IMR-90 (cell line): Measurements from ENCODE around the gene MTA3. TPM values are rescaled to one million over a fixed set of nuclear protein-coding genes. Genes with fewer than 3 reads are reported as not detected.

Experiments
- ATAC-seq: fragments of 200-7000 bp; cut with Tn5 transposase; 2 replicates; pipeline ENCODE4 v1.9.1; 2020; ENCODE audit warnings: low read depth, mild to moderate bottlenecking, moderate library complexity
- BruUV-seq: library from RNA; stranded (reverse); fragments of 400-500 nt; replicated peaks from 2 replicates; lab custom pipeline; 2021; lab: Mats Ljungman, UMichigan
- CTCF ChIA-PET: fragments of 300-600 bp; formaldehyde crosslinking; extraction: SDS; loops from one replicate; lab custom pipeline; 2021; ENCODE audit warnings: antibody characterized with exemption; lab: Yijun Ruan, JAX
- POLR2A ChIA-PET: fragments of 300-600 bp; sonication (Branson Sonifier 250); formaldehyde crosslinking; loops from one replicate; lab custom pipeline; 2022; ENCODE audit warnings: antibody characterized with exemption; ENCODE audit not compliant: unreplicated experiment; lab: Charles Lee
- DNase-seq: peaks from one replicate; pipeline ENCODE4 v3.0.0; 2013
- H2AFZ ChIP-seq: replicated peaks from 2 replicates; pipeline ENCODE3; 2013; ENCODE audit warnings: low read length, mild to moderate bottlenecking; ENCODE audit not compliant: poor library complexity
- H2AK5ac ChIP-seq: 2 replicates; pipeline ENCODE4 v1.6.1; 2013; ENCODE audit warnings: low read depth, low read length, inconsistent platforms
- H2AK9ac ChIP-seq: replicated peaks from 2 replicates; pipeline ENCODE3; 2013; ENCODE audit warnings: mild to moderate bottlenecking, low read depth, low read length, moderate library complexity; ENCODE audit not compliant: poor library complexity
- H2BK120ac ChIP-seq: 2 replicates; pipeline ENCODE4 v1.6.1; 2013; ENCODE audit warnings: low read depth, low read length, inconsistent platforms
- H2BK15ac ChIP-seq: 3 replicates; pipeline ENCODE4 v1.6.1; 2013; ENCODE audit warnings: low read depth, low read length, inconsistent platforms
- H2BK20ac ChIP-seq: 2 replicates; pipeline ENCODE4 v1.6.1; 2013; ENCODE audit warnings: low read depth, mild to moderate bottlenecking, inconsistent platforms, low read length, moderate library complexity
- H2BK5ac ChIP-seq: 2 replicates; pipeline ENCODE4 v1.6.1; 2013; ENCODE audit warnings: mild to moderate bottlenecking, low read depth, low read length, inconsistent platforms; ENCODE audit not compliant: poor library complexity, severe bottlenecking
- H3K14ac ChIP-seq: replicated peaks from 2 replicates; pipeline ENCODE4 v1.6.1; 2013; ENCODE audit warnings: low read depth, low read length, inconsistent platforms
- H3K18ac ChIP-seq: 2 replicates; pipeline ENCODE4 v1.6.1; 2013; ENCODE audit warnings: low read depth, low read length, control low read depth
- H3K23ac ChIP-seq: 2 replicates; pipeline ENCODE4 v1.6.1; 2013; ENCODE audit warnings: low read depth, low read length, inconsistent platforms
- H3K27ac ChIP-seq: 2 replicates; pipeline ENCODE4 v1.5.1; 2013; ENCODE audit warnings: mild to moderate bottlenecking, control low read depth, low read length; ENCODE audit not compliant: insufficient read depth
- H3K27me3 ChIP-seq: 2 replicates; pipeline ENCODE4 v1.6.1; 2013; ENCODE audit warnings: low read length; ENCODE audit not compliant: control insufficient read depth, insufficient read depth
- H3K36me3 ChIP-seq: 2 replicates; pipeline ENCODE4 v1.6.1; 2013; ENCODE audit warnings: low read length, mixed read lengths; ENCODE audit not compliant: control insufficient read depth, insufficient read depth
- H3K4ac ChIP-seq: 2 replicates; pipeline ENCODE4 v1.6.1; 2013; ENCODE audit warnings: low read depth, low read length, inconsistent platforms
- H3K4me1 ChIP-seq: 2 replicates; pipeline ENCODE4 v1.6.1; 2013; ENCODE audit warnings: low read length, mixed read lengths; ENCODE audit not compliant: control insufficient read depth, insufficient read depth
- H3K4me2 ChIP-seq: 2 replicates; pipeline ENCODE4 v1.6.1; 2013; ENCODE audit warnings: low read depth, mild to moderate bottlenecking, control low read depth, low read length, moderate library complexity
- H3K4me3 ChIP-seq: 2 replicates; pipeline ENCODE4 v1.5.1; 2013; ENCODE audit warnings: low read depth, mild to moderate bottlenecking, control low read depth, low read length, moderate library complexity; ENCODE audit not compliant: insufficient read depth
- H3K56ac ChIP-seq: 2 replicates; pipeline ENCODE4 v1.6.1; 2013; ENCODE audit warnings: low read length, inconsistent platforms; ENCODE audit not compliant: insufficient read depth; ENCODE audit errors: extremely low read depth
- H3K79me1 ChIP-seq, 2 experiments: 2 replicates each; pipeline ENCODE4 v1.6.1; 2013; ENCODE audit warnings: low read length in 2 of 2, inconsistent platforms in 1 of 2, low read depth in 1 of 2
- H3K9ac ChIP-seq: 2 replicates; pipeline ENCODE4 v1.6.1; 2013; ENCODE audit warnings: low read depth, low read length, control low read depth
- H3K9me1 ChIP-seq: 2 replicates; pipeline ENCODE4 v1.6.1; 2013; ENCODE audit warnings: low read length, inconsistent platforms; ENCODE audit not compliant: insufficient read depth
- H3K9me3 ChIP-seq: 2 replicates; pipeline ENCODE4 v1.6.1; 2013; ENCODE audit warnings: low read length; ENCODE audit not compliant: control insufficient read depth, insufficient read depth
- H4K20me1 ChIP-seq: 2 replicates; pipeline ENCODE4 v1.6.1; 2013; ENCODE audit warnings: low read length, inconsistent platforms; ENCODE audit not compliant: insufficient read depth
- H4K5ac ChIP-seq: 2 replicates; pipeline ENCODE4 v1.6.1; 2013; ENCODE audit warnings: mild to moderate bottlenecking, low read depth, low read length, control low read depth
- H4K8ac ChIP-seq, 2 experiments: 2 replicates each; pipeline ENCODE4 v1.6.1; 2013; ENCODE audit warnings: low read depth in 2 of 2, low read length in 2 of 2, control low read depth in 1 of 2, inconsistent platforms in 1 of 2
- H4K91ac ChIP-seq: 2 replicates; pipeline ENCODE4 v1.6.1; 2013; ENCODE audit warnings: low read depth, low read length, inconsistent platforms; ENCODE audit not compliant: insufficient read depth
- CEBPB ChIP-seq: IDR thresholded peaks from 2 replicates; pipeline ENCODE4 v1.6.1; 2012; ENCODE audit warnings: low read depth, low read length, improper control_type of control experiment
- MAFK ChIP-seq: IDR thresholded peaks from 2 replicates; pipeline ENCODE4 v1.6.1; 2012; ENCODE audit warnings: low read depth, low read length, improper control_type of control experiment
- MXI1 ChIP-seq: IDR thresholded peaks from 2 replicates; pipeline ENCODE4 v1.6.1; 2012; ENCODE audit warnings: low read depth, mild to moderate bottlenecking, low read length, moderate library complexity, borderline replicate concordance
- NFE2L2 ChIP-seq: fragments of 150-350 bp; IDR thresholded peaks from 2 replicates; pipeline ENCODE4 v1.6.1; 2016; ENCODE audit warnings: low read depth, mild to moderate bottlenecking, low read length
- POLR2A ChIP-seq: IDR thresholded peaks from 2 replicates; pipeline ENCODE4 v1.6.1; 2012; ENCODE audit warnings: mild to moderate bottlenecking, low read depth, low read length
- RFX5 ChIP-seq: IDR thresholded peaks from 2 replicates; pipeline ENCODE4 v1.8.0; 2012; ENCODE audit warnings: low read depth, mild to moderate bottlenecking, low read length, moderate library complexity
- SMC3 ChIP-seq: fragments of 150-350 bp; IDR thresholded peaks from 2 replicates; pipeline ENCODE4 v1.6.1; 2016; ENCODE audit warnings: low read depth, mild to moderate bottlenecking, antibody characterized with exemption, low read length, moderate library complexity
- USF2 ChIP-seq: fragments of 150-350 bp; IDR thresholded peaks from 2 replicates; pipeline ENCODE4 v1.6.1; 2017; ENCODE audit warnings: mild to moderate bottlenecking, antibody characterized with exemption, low read length, low read depth
- WGBS, 2 experiments: methylation state at CpG; one replicate each; pipeline versions ENCODE4 v1.1.5 to v1.1.7; 2013; ENCODE audit warnings: missing lambda C conversion rate in 2 of 2; ENCODE audit not compliant: insufficient read length in 1 of 2; ENCODE audit errors: extremely low coverage in 2 of 2; 5-methylcytosine and 5-hydroxymethylcytosine counted together
- dilution Hi-C: fragments of 300-500 bp; cut with HindIII; formaldehyde crosslinking; loops from one replicate; pipeline ENCODE4 v1.14.3; 2018; ENCODE audit warnings: low sequenced_read_pairs; ENCODE audit not compliant: unreplicated experiment
- in situ Hi-C: fragments of 300-500 bp; cut with MboI; formaldehyde crosslinking; loops from 3 replicates; pipeline ENCODE4 v1.14.3; 2019; ENCODE audit warnings: low sequenced_read_pairs, inconsistent platforms, mixed read lengths
- intact Hi-C: fragments of 100-400 bp; cut with micrococcal nuclease; formaldehyde crosslinking; loops from 2 replicates; pipeline ENCODE4 v1.10.0; 2022
- polyA plus RNA-seq, 3 experiments: library from polyadenylated mRNA; depleted of rRNA; stranded (reverse); fragments of >200 nt; gene quantifications; 2 replicates each; pipeline ENCODE4 v1.2.3, GENCODE V29; 2012; ENCODE audit warnings: low replicate concordance in 1 of 3
- total RNA-seq: library from RNA; depleted of rRNA; stranded (reverse); fragments of >200 nt; gene quantifications from 2 replicates; pipeline ENCODE4 v1.2.3, GENCODE V29; 2012

The MTA3 gene
- total and polyA plus RNA-seq, 2 of the 4 experiments (the other 2 are of a cell fraction), result 31.9 to 34.3 TPM

- peak overlapping the region in 1 of 2 experiments; percentile 97; a peak in 3 of 4 replicates for H4K8ac ChIP-seq
- H3K23ac ChIP-seq, result peak overlapping the region; percentile 58; the same call in 1 of the 2 replicates
- no peak overlapping the region; the same call in 1 of the 2 replicates for H3K14ac ChIP-seq
- H4K91ac ChIP-seq, result no peak overlapping the region; the same call in 1 of the 2 replicates
- peak overlapping the region; percentile 67 for H3K4ac ChIP-seq
- H3K9me3 ChIP-seq, result peaks cover 11% of the 10 kb centered on the region
- ChIA-PET POLR2A (interaction anchor here (0.5 kb wide), 1 partner anchor 77 kb away, joined by 3 read pairs; no protein-coding TSS in a partner anchor), CTCF (interaction anchor here (0.6 to 1.6 kb wide), 6 partner anchors 8 to 704 kb away, joined by 3 to 6 read pairs (median 4); no protein-coding TSS in a partner anchor)
- H3K18ac ChIP-seq, result peak overlapping the region; percentile 85
- H3K27ac ChIP-seq, result peak overlapping the region; percentile 65; the same call in 1 of the 2 replicates
- no peaks in the 10 kb centered on the region for H4K20me1 ChIP-seq
- H3K4me3 ChIP-seq, result no peak overlapping the region
- H3K36me3 ChIP-seq, result no peaks in the 10 kb centered on the region
- H3K27me3 ChIP-seq, result peaks cover 17% of the 10 kb centered on the region
- peaks cover 13% of the 10 kb centered on the region for H3K4me1 ChIP-seq
- peak overlapping the region; percentile 84 for H2BK120ac ChIP-seq
- H3K4me2 ChIP-seq, result no peak overlapping the region
- peak overlapping the region; percentile 98 for H2BK5ac ChIP-seq
- H2AFZ ChIP-seq, result no peak overlapping the region
- no peak overlapping the region for H3K9ac ChIP-seq
- in situ Hi-C loops, result no loop called here
- H3K56ac ChIP-seq, result no peak overlapping the region
- no TSS peak for BruUV-seq
- dilution Hi-C loops, result no loop called here
- H2BK15ac ChIP-seq, result no peak overlapping the region; the same call in 2 of the 3 replicates
- no peak overlapping the region for H2AK9ac ChIP-seq
- H4K5ac ChIP-seq, result peak overlapping the region; percentile 52; the same call in 1 of the 2 replicates
- intact Hi-C loops, result no loop called here
- WGBS, 2 experiments, result 100% methylated on average over 1 of the region's 7 CpGs; no CpG with 5 or more reads in 1 of the 2 experiments
- no peak for ATAC-seq
- DNase-seq, result no peak
- H2AK5ac ChIP-seq, result peak overlapping the region; percentile 51; the same call in 1 of the 2 replicates
- no peaks in the 10 kb centered on the region for H3K9me1 ChIP-seq
- no peak for TF ChIP-seq MAFK
- TF ChIP-seq NFE2L2, result no peak
- no peak for TF ChIP-seq CEBPB
- TF ChIP-seq MXI1, result no peak
- no peak for TF ChIP-seq POLR2A
- no peak for TF ChIP-seq USF2
- TF ChIP-seq SMC3, result no peak
- TF ChIP-seq RFX5, result no peak
- no peaks in the 10 kb centered on the region for H3K79me1 ChIP-seq
- peak overlapping the region; percentile 86 for H2BK20ac ChIP-seq
Observed at GRCh38 chr2:42796427-42797248, 228.2 kb downstream of the MTA3 start.
